ENCODE measurements around the gene SHCBP1L.

Gene SHCBP1L

DNA sequence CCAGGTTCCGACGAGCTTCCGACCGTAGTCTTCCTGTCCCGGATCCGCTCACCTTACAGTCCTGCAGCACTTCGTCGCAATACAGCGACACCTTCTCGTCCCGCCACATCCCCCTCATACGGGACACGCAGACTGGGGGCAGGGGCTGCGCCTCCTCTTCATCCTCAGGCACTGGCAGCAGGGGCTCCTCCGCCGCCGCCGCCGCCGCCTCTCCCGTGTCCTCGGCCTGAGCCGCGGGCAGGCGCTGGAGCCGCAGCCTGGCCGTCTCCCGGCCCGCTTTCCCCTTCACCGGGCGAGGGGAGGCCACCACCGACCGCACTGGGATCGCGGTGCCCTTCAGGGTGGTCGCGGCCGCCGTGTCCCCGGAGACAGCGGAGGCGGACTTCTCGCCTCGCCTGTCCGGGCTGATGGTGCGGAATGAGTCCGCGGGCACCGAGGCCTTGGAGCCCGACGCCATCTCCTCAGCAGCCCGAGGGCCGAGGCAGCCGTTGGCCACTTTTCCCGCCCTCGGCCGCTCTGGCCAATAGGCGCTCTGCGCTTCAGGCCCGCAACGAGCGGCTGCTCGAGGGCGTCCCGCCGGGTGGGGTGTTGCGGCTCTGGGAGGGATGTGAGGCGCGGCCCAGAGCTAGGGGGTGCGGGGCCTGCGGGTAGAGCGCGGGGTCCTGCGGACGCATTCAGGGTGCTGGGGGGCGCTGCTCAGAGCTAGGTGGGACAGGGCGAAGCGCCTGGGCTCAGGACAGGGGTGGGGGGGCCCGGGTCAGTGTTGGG is at the start of gene SHCBP1L:
TSS of gene SHCBP1L (minus strand) at position 490 of the 768 bp plus-strand sequence. CDS start at position 457, 33 bp downstream.
- DNase-seq (ENCODE audit: low read depth): no peak

DNA sequence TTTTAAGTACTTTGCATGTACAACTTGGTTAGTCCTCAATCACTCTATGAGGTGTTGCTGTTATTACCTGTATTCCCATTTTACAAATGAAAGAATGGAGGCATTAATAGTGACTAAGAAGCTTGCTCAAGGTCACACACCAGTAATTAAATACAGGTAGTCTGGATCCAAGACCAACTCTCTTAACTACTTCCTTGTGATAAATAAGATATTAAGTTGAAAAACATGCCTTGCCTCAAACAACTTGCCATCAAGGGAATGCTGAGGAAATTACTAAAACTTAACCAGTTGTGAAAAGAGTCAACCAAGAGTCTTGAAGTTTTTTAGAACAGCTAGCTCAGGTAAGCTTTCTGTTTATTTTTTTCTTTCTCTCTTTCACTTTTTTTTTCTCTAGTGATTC is 49.3 kb upstream of the SHCBP1L start:
- no peak for DNase-seq (ENCODE audit: low read depth)

- DNase-seq (ENCODE audit: low read depth): no peak
Measured at GRCh38 chr1:183000167-183000962, 47.4 kb upstream of the SHCBP1L start.

DNA sequence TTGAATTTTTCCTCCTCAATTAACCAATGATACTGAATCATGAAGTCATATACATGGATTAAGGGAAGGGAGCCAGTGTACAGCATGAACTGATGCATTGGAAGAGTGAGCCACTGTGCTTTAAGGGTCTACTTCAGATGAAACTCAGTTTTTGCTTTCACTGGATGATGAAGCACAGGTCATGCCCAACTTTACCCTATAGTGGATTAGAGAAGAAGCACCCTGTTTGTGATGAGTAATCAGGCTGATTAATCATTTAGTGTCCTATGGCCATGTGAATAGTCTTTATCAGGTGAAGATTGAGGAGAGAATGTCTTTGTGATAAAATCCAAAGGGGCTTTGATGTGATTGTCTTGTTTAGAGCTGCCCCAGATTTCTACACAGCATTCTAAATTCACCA is 45.5 kb upstream of the SHCBP1L start:
- no peak for DNase-seq (ENCODE audit: low read depth)

DNA sequence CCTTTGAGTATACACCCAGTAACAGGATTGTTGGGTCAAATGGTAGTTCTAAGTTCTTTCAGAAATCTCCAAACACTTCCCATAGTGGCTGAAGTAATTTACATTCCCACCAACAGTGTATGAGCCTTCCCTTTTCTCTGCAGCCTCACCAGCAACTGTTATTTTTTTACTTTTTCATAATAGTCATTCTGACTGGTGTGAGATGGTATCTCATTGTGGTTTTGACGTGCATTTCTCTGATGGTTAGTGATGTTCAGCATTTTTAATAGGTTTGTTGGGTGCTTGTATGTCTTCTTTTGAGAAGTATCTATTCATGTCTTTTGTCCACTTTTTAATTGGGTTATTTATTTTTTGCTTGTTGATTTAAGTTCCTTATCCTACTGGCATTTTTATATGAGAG is 43.9 kb upstream of the SHCBP1L start:
- DNase-seq (ENCODE audit: low read depth): no peak

- DNase-seq (ENCODE audit: low read depth): no peak
Measured at GRCh38 chr1:182995894-182996293, 42.9 kb upstream of the SHCBP1L start.

- DNase-seq (ENCODE audit: low read depth): no peak
Measured at GRCh38 chr1:182993746-182994145, 40.8 kb upstream of the SHCBP1L start.

DNA sequence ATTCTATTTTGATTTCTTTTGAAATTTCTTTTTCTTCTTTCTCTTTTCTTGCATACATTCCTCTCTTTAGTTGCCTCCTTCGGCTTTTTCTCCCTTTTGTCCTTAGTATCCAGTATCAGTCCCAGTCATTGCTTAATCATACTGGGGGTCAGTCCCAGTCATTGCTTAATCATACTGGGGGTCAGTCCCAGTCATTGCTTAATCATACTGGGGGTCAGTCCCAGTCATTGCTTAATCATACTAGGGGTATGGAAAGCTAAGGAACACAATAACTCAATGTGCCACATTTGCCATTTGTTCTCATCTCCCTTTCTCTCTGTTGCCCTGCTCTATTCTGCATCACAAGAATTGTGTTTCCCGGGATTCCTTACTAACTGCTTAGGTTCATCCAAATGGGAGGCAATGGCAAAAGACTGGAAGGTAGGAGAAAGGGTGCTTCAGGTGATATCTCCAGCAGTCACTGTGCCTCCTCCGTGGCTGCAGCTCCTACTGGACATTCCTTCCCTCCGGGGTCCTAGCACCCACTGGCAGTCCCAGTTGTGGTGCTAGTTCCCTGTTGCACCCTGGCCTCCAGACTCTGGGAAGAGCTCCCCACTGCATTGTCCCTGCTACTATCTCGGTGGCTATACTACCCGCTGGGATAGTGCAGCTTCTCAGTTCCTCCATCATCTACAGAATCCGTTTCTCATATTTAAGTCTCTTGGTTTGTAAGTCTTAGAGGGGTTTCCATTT is 37.6 kb upstream of the SHCBP1L start:
- no peak for DNase-seq (ENCODE audit: low read depth)

DNA sequence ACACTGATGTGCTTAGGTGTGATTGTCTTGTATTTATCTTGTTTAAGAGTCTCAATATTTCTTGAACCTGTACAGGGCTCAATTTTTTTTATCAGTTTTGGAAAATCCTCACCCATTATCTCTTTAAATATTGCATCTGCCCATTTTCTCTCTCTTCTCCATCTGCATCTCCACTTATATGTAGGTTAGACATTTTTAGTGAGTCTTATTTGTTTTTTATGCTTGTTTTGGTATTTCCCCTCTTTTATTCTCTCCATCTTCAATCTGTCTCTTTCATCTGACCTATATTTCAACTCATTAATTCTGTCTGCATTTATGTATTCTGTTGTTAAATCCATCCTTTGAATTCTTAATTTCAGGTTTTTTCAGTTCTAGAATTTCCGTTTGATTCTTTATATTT is 32.9 kb upstream of the SHCBP1L start:
- no peak for DNase-seq (ENCODE audit: low read depth)

- DNase-seq (ENCODE audit: low read depth): no peak
Measured at GRCh38 chr1:182984621-182985020, 31.7 kb upstream of the SHCBP1L start.

- DNase-seq (ENCODE audit: low read depth): no peak
Measured at GRCh38 chr1:182984138-182984537, 31.2 kb upstream of the SHCBP1L start.

DNA sequence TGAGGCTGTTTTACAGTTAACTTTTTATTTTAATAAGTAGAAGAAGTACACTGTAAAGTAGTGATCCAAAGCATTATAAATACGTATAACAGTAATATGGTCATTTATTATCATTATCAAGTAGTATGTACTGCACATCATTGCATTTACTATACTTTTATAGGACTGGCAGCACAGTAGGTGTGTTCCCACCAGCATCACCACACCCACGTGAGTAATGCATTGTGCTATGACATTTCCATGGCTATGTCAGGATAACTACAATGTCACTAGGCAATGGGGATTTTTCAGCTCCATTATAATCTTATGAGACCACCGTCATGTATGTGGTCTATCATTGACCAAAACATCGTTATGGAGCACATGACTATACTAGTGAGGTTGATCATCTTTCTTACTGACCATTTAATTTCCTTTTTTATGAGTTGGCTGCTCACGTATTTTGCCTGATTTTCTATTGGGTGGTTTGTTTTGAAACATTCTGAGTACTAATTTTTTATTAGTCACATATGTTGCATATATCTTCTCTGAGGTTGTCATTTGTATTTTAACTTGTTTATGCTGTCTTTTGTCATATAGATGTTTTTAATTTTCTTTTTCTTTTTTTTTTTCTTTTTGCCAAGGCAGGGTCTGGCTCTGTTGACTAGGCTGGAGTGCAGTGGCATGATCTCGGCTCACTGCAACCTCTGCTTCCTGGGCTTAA is 25.3 kb upstream of the SHCBP1L start:
- no peak for DNase-seq (ENCODE audit: low read depth)

DNA sequence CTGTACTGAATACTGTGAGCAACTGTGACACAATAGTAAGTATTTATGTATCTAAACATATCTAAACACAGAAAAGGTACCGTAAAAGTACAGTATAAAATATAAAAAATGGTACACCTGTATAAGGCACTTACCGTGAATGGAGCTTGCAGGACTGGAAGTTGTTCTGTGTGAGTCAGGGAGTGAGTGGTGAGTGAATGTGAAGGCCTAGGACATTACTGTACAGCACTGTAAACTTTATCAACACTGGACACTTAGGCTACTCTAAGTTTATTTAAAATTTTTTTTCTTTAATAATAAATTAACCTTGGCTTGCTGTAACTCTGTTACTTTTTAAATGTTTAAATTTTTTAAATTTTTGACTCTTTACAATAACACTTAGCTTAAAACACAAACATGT is 24.5 kb upstream of the SHCBP1L start:
- no peak for DNase-seq (ENCODE audit: low read depth)

- no peak for DNase-seq (ENCODE audit: low read depth)
Measured at GRCh38 chr1:182974506-182975191, 21.7 kb upstream of the SHCBP1L start.

DNA sequence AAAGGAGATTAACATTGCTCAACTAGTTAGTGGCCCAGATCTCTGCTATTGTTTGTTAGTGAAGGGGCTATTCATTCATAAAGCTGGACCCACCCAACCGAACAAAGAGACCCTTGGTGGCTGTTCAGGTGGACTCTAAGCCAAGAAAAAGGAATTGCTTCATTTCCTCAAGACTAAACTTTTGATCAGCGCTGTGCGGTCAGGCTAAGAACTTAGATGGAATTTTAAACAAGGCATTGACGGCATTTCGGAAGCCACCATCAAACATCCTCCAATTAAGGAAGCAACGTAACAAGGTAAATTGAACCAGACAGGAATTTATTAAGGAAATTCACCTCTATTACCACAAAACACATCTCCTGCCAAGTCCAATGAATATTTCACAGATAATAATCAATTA is 19.9 kb upstream of the SHCBP1L start:
- no peak for DNase-seq (ENCODE audit: low read depth)

- no peak for DNase-seq (ENCODE audit: low read depth)
Measured at GRCh38 chr1:182972231-182972630, 19.3 kb upstream of the SHCBP1L start.

DNA sequence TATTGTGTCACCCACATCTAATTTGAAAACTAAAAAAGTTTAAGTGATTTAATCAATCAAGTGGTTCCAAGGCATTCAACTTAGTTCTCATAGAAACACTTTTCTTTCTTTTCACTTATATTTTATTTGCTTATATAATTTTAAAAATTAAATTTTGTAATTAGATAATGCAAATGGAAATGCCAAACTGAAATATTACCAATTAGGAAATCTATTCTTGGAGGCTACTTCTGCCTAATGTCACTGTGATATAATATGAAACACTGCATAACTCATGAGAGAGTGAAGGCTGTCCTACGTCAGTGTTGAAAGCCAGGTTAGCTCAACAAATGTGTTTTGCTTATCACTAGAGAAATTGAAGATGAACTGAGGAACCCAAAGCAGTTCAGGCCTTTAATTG is 18.3 kb upstream of the SHCBP1L start:
- DNase-seq (ENCODE audit: low read depth): no peak

DNA sequence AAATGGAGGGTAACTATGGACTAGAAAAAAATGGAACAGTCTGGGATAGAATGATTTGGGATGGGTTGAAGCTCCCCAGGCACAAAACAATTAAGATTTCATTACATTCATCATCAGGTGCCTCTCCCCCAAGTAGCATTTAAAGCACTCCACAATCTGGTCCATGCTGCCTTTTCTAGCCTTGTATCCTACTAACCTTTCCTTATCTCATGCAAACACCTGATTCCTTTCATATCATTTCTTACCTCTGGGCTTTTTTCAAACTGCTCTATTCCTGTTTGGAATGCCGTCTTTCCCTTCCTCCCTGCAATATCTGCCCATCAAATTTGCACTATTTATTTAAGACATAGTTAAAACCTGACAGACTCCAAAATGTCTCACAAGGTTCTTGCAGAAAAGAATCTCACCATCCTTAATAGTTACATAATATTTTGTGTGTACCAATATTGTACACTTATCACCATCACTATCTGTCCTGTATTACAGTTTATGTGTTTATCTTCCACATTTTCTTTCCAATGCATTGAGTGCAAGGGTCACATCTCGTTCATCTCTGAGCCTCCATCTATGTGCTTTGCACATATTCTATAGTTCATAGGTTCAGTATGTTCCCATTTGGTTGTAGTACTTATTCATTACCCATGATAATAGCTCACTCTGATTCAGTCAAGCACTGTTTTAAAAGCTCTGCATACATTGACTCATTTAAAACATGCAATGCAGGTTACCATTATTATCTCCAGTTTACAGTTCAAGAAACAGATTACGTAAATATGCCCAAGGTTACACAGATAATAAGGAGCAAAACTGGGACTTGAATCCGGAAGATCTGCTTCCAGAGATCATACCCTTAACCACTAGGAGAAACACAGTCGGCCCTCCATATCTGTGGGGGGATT is 16.1 kb upstream of the SHCBP1L start:
- no peak for DNase-seq (ENCODE audit: low read depth)

- DNase-seq (ENCODE audit: low read depth): no peak
Measured at GRCh38 chr1:182968151-182968741, 15.3 kb upstream of the SHCBP1L start.

DNA sequence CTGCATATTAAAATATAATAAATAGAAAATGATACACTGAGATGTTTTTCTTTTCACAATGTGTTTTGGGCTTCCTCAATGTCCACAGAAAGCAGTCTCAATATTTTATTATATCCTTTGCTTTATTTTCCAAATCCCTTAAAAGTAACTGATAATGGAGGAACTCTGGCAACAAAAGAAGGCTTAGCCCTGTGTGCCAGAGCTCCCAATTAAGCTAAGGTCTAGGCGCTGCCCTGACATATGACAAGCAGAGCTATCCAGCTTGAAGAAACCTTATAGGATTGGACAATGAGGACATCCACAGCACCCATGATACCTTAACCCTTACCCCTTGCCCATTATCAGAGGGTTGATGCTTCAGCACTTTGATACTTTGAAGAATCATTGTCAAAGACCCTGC is 12.9 kb upstream of the SHCBP1L start:
- no peak for DNase-seq (ENCODE audit: low read depth)

Data from activated gamma-delta T cell treated with anti-CD3 and anti-CD28 coated beads, Interleukin-2, amount 50 U/mL, for 16 hours (primary cell).